Colonic mucosa (tissue), 4 donors: ENCODE data around the gene MIOS. TPM values are rescaled to one million over a fixed set of nuclear protein-coding genes. Genes with fewer than 3 reads are reported as not detected.

Experiments used
- DNase-seq: peaks from one replicate; pipeline ENCODE4 v3.0.0-alpha.2; 2020
- H3K27ac ChIP-seq: fragments of 200-600 bp; one replicate; pipeline ENCODE4 v1.8.0; 2021
- H3K27me3 ChIP-seq: fragments of 200-600 bp; one replicate; pipeline ENCODE4 v1.8.0; 2021
- H3K36me3 ChIP-seq: fragments of 200-600 bp; one replicate; pipeline ENCODE4 v1.8.0; 2021
- H3K4me1 ChIP-seq: fragments of 200-600 bp; one replicate; pipeline ENCODE4 v1.8.0; 2021; ENCODE audit warnings: mild to moderate bottlenecking
- H3K4me3 ChIP-seq: fragments of 200-600 bp; one replicate; pipeline ENCODE4 v1.8.0; 2021
- H3K9ac ChIP-seq, 2 donors: one replicate each; pipeline ENCODE4 v1.7.0; 2013; ENCODE audit warnings: control low read depth in 2 of 2, low read depth in 2 of 2, low read length in 2 of 2
- H3K9me3 ChIP-seq: fragments of 200-600 bp; one replicate; pipeline ENCODE4 v1.8.0; 2021
- CTCF ChIP-seq: fragments of 200-600 bp; IDR thresholded peaks from one replicate; pipeline ENCODE4 v1.8.0; 2022; ENCODE audit warnings: antibody characterized with exemption, mild to moderate bottlenecking
- intact Hi-C: fragments of 100-400 bp; cut with DNase I; formaldehyde crosslinking; loops from one replicate; pipeline ENCODE4 v1.14.1; 2022
- total RNA-seq, 2 donors: library from RNA; stranded (reverse); fragmentation: NEBNext Ultra II Directional in 1 of 2; extraction: Animal tissue kit (Norgen Biotek cat#: 25700) in 1 of 2; gene quantifications; one replicate each; pipeline ENCODE4 v1.2.1, GENCODE V29; 2021
- donor health status: healthy.
- donor health status: DM: no; HTN: no; CAD: no.
- donor health status: DM: no; HTN: no; CAD: no.

Gene MIOS
- total RNA-seq, 2 donors from 2014 or later = 23.7 to 26.8 TPM

GRCh38 chr7:7562736-7563135 lies 3.9 kb upstream of the MIOS start:
- DNase-seq = no peak
- H3K27me3 ChIP-seq = no peaks in the 10 kb centered on the region
- H3K9me3 ChIP-seq = no peaks in the 10 kb centered on the region
- H3K4me1 ChIP-seq = no peaks in the 10 kb centered on the region
- no peak for TF ChIP-seq CTCF
- no peak overlapping the region for H3K4me3 ChIP-seq
- H3K9ac ChIP-seq = no peak overlapping the region
- intact Hi-C loops = no loop called here
- no peaks in the 10 kb centered on the region for H3K36me3 ChIP-seq
- H3K27ac ChIP-seq = no peak overlapping the region

- no peak for DNase-seq
- no peaks in the 10 kb centered on the region for H3K36me3 ChIP-seq
- TF ChIP-seq CTCF = no peak
- intact Hi-C loops = no loop called here
- no peak overlapping the region for H3K4me3 ChIP-seq
- H3K9ac ChIP-seq = no peak overlapping the region
- H3K4me1 ChIP-seq = no peaks in the 10 kb centered on the region
- no peaks in the 10 kb centered on the region for H3K9me3 ChIP-seq
- H3K27ac ChIP-seq = no peak overlapping the region
- no peaks in the 10 kb centered on the region for H3K27me3 ChIP-seq
These were observed 3.4 kb upstream of the MIOS start for GRCh38 chr7:7563269-7563668.

GRCh38 chr7:7563813-7564212 lies 2.9 kb upstream of the MIOS start:
- H3K27me3 ChIP-seq = no peaks in the 10 kb centered on the region
- H3K4me1 ChIP-seq = no peaks in the 10 kb centered on the region
- H3K36me3 ChIP-seq = no peaks in the 10 kb centered on the region
- no peak overlapping the region for H3K27ac ChIP-seq
- no peak for DNase-seq
- no peak for TF ChIP-seq CTCF
- intact Hi-C loops = no loop called here
- H3K4me3 ChIP-seq = no peak overlapping the region
- H3K9ac ChIP-seq = no peak overlapping the region
- no peaks in the 10 kb centered on the region for H3K9me3 ChIP-seq

- intact Hi-C loops = no loop called here
- H3K27me3 ChIP-seq = no peaks in the 10 kb centered on the region
- H3K36me3 ChIP-seq = no peaks in the 10 kb centered on the region
- TF ChIP-seq CTCF = no peak
- H3K9me3 ChIP-seq = no peaks in the 10 kb centered on the region
- H3K9ac ChIP-seq = no peak overlapping the region
- DNase-seq = no peak
- H3K4me1 ChIP-seq = no peaks in the 10 kb centered on the region
- no peak overlapping the region for H3K4me3 ChIP-seq
- H3K27ac ChIP-seq = no peak overlapping the region
These were observed 2.3 kb upstream of the MIOS start for GRCh38 chr7:7564323-7564780.

- intact Hi-C loops = no loop called here
- Histone ChIP-seq H3K27ac (no peak overlapping the region), H3K9ac (no peak overlapping the region), H3K4me3 (no peak overlapping the region), H3K27me3 (no peaks in the 10 kb centered on the region), H3K9me3 (no peaks in the 10 kb centered on the region), H3K4me1 (no peaks in the 10 kb centered on the region), H3K36me3 (no peaks in the 10 kb centered on the region)
- TF ChIP-seq CTCF = no peak
- DNase-seq = no peak
These were observed 1.5 kb upstream of the MIOS start for GRCh38 chr7:7565018-7565680.
